ENCODE data around the gene SERPINA5. TPM values are rescaled to one million over a fixed set of nuclear protein-coding genes. Genes with fewer than 3 reads are reported as not detected.

The SERPINA5 gene
- total and polyA plus RNA-seq, 2 of the 8 experiments (the other 6 are each of a cell fraction or from before 2014, with no cell fraction given) = 1.8 to 1.9 TPM

- 50% methylated on average over 2 of the region's 2 CpGs; no CpG with 5 or more reads in 1 of the 2 experiments for WGBS, 2 experiments (ENCODE audit: extremely low coverage in 1 of 2, insufficient coverage in 1 of 2, insufficient read length in 1 of 2, insufficient replicate concordance in 2 of 2, low coverage in 1 of 2, low lambda C conversion rate in 2 of 2, missing lambda C conversion rate in 1 of 2)
- TF ChIP-seq JUN (IDR thresholded peaks at IDR 0.05; ENCODE audit: low read depth, low read length) (no peak), CBX5 (IDR thresholded peaks at IDR 0.05; ENCODE audit: low read depth, low read length) (no peak), TAF7 (optimal IDR thresholded peaks at IDR 0.05; ENCODE audit: borderline replicate concordance, low read depth, low read length) (no peak), RAD21 (IDR thresholded peaks at IDR 0.05 in 1 of 2, conservative IDR thresholded peaks at IDR 0.05 in 1 of 2; ENCODE audit: low read depth in 2 of 2, low read length in 2 of 2) (no peak), HDAC6 (IDR thresholded peaks at IDR 0.05; ENCODE audit: low read depth, low read length) (no peak), KDM5A (IDR thresholded peaks at IDR 0.05; ENCODE audit: low read length) (no peak), RNF2 (IDR thresholded peaks at IDR 0.05; ENCODE audit: borderline replicate concordance, low read depth, low read length, missing control alignments, poor library complexity, severe bottlenecking) (no peak), BACH1 (IDR thresholded peaks at IDR 0.05; ENCODE audit: low read length) (no peak), BCL11A (IDR thresholded peaks at IDR 0.05; ENCODE audit: low read depth in 2 of 2, low read length in 2 of 2) (no peak), KDM4A (IDR thresholded peaks at IDR 0.05; ENCODE audit: low read depth, low read length, severe bottlenecking) (no peak), CEBPB (IDR thresholded peaks at IDR 0.05; ENCODE audit: low read depth, low read length) (no peak), JUND (IDR thresholded peaks at IDR 0.05; ENCODE audit: low read length) (no peak)
Measured at GRCh38 chr14:94595912-94596311, 14.7 kb downstream of the SERPINA5 start.

More at GRCh38 chr14:94595912-94596311, 14.7 kb downstream of the SERPINA5 start:
- ChIA-PET CTCF (ENCODE audit: partially characterized antibody) (no interaction called here), POLR2A (ENCODE audit: partially characterized antibody) (no interaction called here)
- DNase-seq (ENCODE audit: low read depth in 1 of 2, low spot score in 2 of 2) = no peak
- Histone ChIP-seq H2AFZ (ENCODE audit: low read length) (no peak overlapping the region), H3K9ac (replicated peaks in 1 of 4; ENCODE audit: extremely low read depth in 1 of 4, low read depth in 3 of 4, low read length in 3 of 4) (no peak overlapping the region), H2BK15ac (ENCODE audit: low read length) (no peak overlapping the region), H3K9me3 (ENCODE audit: insufficient read depth in 2 of 2, low read depth in 1 of 2, low read length in 1 of 2) (no peaks in the 10 kb centered on the region), H3K27me3 (replicated peaks in 1 of 4; ENCODE audit: control insufficient read depth in 3 of 4, extremely low read depth in 1 of 4, insufficient read depth in 3 of 4, low read length in 3 of 4) (no peaks in the 10 kb centered on the region), H4K5ac (ENCODE audit: insufficient read length, low read depth, low read length) (no peak overlapping the region), H3K36me3 (ENCODE audit: control insufficient read depth in 2 of 4, insufficient read depth in 4 of 4, low read length in 3 of 4) (no peaks in the 10 kb centered on the region), H3K23me2 (ENCODE audit: low read depth, low read length) (peaks cover 3% of the 10 kb centered on the region; the same call in 1 of the 2 replicates), H2BK12ac (ENCODE audit: low read depth, low read length) (no peak overlapping the region), H4K20me1 (replicated peaks in 1 of 2; ENCODE audit: control insufficient read depth in 1 of 2, insufficient read depth in 2 of 2, low read length in 2 of 2) (no peaks in the 10 kb centered on the region), H3K56ac (replicated peaks; ENCODE audit: insufficient read length, low read depth, low read length) (no peak overlapping the region), H2BK120ac (replicated peaks; ENCODE audit: low read depth, low read length) (no peak overlapping the region), H3K79me2 (ENCODE audit: control insufficient read depth in 1 of 2, insufficient read depth in 2 of 2, low read length in 2 of 2) (no peaks in the 10 kb centered on the region), H3K4me1 (replicated peaks in 1 of 4; ENCODE audit: control insufficient read depth in 3 of 4, insufficient read depth in 4 of 4, low read length in 3 of 4) (peaks cover 0 to 7% (median 4%) of the 10 kb centered on the region in 4 experiments; a peak in 5 of 7 replicates), H3K4ac (replicated peaks; ENCODE audit: insufficient read length, low read depth, low read length) (no peak overlapping the region), H3K14ac (ENCODE audit: insufficient read length) (no peak overlapping the region), H4K8ac (ENCODE audit: extremely low read depth, insufficient read depth, low read length) (no peak overlapping the region), H4K91ac (replicated peaks; ENCODE audit: insufficient read length, low read length) (no peak overlapping the region), H3K18ac (ENCODE audit: extremely low read depth, low read length) (no peak overlapping the region), H2BK20ac (ENCODE audit: low read length) (no peak overlapping the region), H3K4me2 (ENCODE audit: insufficient read depth in 1 of 2, low read depth in 2 of 2, low read length in 2 of 2) (no peak overlapping the region), H3K23ac (ENCODE audit: insufficient read length) (no peak overlapping the region), H2AK5ac (ENCODE audit: low read depth, low read length) (no peak overlapping the region), H2BK5ac (ENCODE audit: low read depth, low read length) (no peak overlapping the region), H3K27ac (ENCODE audit: low read depth, low read length) (no peak overlapping the region), H3K4me3 (ENCODE audit: extremely low read depth in 1 of 4, insufficient read depth in 2 of 4, low read depth in 3 of 4, low read length in 4 of 4) (no peak overlapping the region), H3K79me1 (ENCODE audit: low read depth, low read length) (no peaks in the 10 kb centered on the region)
- no peak for FAIRE-seq

Measured in H1 (cell line).